ENCODE measurements around the gene IMMP1L. TPM values are rescaled to one million over a fixed set of nuclear protein-coding genes. Genes with fewer than 3 reads are reported as not detected.

The IMMP1L gene
- total RNA-seq: 10 to 100 TPM; 10.3 TPM
- total RNA-seq: 4.1 to 12.3 reads per million in 2 donors

DNA sequence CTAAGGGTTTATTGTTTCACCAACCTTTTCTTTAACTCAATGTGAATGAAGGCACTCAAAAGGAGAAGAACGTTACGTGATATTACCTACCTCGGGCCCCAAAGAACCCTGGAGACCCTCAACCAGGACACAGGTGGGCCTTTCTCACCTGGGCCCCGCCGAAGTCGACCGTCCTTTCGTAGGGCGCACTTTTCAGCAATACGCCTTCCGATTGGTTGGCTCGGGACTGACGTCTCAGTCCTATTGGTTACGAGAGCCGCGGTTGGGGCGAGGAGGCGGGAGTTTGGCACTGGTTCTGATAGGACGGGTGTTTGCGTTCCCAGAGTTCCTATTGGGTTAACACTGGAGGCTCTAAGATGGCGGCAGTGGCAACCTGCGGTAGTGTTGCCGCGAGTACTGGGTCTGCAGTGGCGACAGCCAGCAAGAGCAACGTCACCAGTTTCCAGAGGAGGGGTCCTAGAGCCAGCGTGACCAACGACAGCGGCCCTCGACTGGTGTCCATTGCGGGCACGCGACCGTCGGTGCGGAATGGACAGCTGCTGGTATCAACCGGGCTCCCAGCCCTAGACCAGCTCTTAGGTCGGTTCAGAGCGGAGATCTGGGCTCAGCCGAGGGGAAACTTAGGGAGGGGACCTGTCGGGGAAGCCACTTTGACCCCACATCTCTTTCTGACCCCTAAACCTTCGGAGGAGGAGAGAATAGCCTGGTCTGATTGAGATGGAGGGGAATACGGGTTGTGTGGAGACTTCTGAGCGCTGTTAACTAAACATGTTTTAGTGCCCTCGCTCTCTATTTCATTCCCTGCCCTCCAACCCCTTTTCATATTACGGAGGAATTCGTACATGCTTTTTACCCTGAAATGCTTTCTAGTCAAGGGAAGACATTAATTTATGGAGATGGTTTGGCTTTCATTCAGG is at the start of gene IMMP1L, which contains the start of gene ELP4:
Gene IMMP1L (minus strand): TSS at position 194 of the 917 bp plus-strand sequence. CDS start 46,346 bp downstream, outside the sequence.
Gene ELP4 (plus strand): TSS at position 339 of the 917 bp plus-strand sequence. CDS start 18 bp downstream, at position 357.
- peak; percentile 99 for ATAC-seq
- DNase-seq: peak; percentile 82 to 91 (median 89)
- H3K9me3 ChIP-seq (ENCODE audit: control insufficient read depth, low read length, poor library complexity, severe bottlenecking): no peaks in the 10 kb centered on the region
- peak within 1 kb of the TSS; percentile 99 for H3K4me3 Mint-ChIP-seq
- peak within 1 kb of the TSS; percentile 99 for H3K27ac Mint-ChIP-seq
- H3K27me3 Mint-ChIP-seq: no peaks in the 10 kb centered on the region
- peaks cover 27% of the 10 kb centered on the region for H3K4me1 Mint-ChIP-seq
- peaks cover 6% of the 10 kb centered on the region for H3K36me3 Mint-ChIP-seq (ENCODE audit: low read depth)

DNA sequence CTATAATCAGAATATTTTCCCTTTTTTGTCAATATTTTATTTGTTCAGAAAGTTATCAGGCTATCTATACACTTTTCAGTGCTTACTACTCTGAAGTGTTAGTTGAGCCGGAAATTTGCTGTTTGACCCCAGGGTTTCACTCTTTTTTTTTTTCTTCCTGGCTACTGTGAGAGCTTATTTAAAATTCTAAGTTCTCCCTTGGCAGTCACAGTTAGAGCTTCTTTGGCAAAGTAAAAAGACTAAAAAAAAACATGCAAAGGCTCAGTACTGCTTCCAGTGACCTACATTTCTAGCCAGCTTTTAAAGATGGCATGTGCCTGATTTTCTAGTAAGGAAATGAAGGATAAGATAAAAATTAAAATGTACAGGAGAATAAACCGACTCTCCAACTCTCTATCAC is 48.6 kb upstream of the IMMP1L start:
- H3K4me3 Mint-ChIP-seq: no peak overlapping the region
- H3K36me3 Mint-ChIP-seq (ENCODE audit: low read depth): peaks cover 2% of the 10 kb centered on the region
- H3K4me1 Mint-ChIP-seq: peaks cover 3% of the 10 kb centered on the region
- no peaks in the 10 kb centered on the region for H3K9me3 ChIP-seq (ENCODE audit: control insufficient read depth, low read length, poor library complexity, severe bottlenecking)
- ATAC-seq (no peak), DNase-seq (no peak)
- no peak overlapping the region for H3K27ac Mint-ChIP-seq
- no peaks in the 10 kb centered on the region for H3K27me3 Mint-ChIP-seq

DNA sequence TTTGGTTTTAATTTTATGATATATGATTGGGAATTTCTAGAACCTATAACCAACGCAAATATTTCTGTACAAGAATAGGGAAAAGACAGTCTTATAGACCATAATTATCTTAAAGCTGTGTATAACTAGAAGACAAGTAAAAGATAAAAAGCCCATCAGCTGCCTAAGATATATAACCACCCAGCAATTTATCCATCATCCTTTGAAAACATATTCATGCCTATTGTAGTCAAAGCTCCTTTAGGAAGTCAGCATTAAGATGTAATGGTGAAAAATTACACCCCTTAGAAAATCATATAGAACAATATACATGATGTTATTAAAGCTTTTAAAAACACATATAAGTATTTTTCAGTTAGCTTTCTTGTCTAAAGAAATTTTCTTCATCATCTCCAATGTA is 46.5 kb upstream of the IMMP1L start:
- ATAC-seq: no peak
- no peaks in the 10 kb centered on the region for H3K9me3 ChIP-seq (ENCODE audit: control insufficient read depth, low read length, poor library complexity, severe bottlenecking)
- H3K4me3 Mint-ChIP-seq: no peak overlapping the region
- H3K36me3 Mint-ChIP-seq (ENCODE audit: low read depth): peaks cover 2% of the 10 kb centered on the region
- no peaks in the 10 kb centered on the region for H3K27me3 Mint-ChIP-seq
- DNase-seq: no peak
- peaks cover 14% of the 10 kb centered on the region for H3K4me1 Mint-ChIP-seq
- H3K27ac Mint-ChIP-seq: no peak overlapping the region

DNA sequence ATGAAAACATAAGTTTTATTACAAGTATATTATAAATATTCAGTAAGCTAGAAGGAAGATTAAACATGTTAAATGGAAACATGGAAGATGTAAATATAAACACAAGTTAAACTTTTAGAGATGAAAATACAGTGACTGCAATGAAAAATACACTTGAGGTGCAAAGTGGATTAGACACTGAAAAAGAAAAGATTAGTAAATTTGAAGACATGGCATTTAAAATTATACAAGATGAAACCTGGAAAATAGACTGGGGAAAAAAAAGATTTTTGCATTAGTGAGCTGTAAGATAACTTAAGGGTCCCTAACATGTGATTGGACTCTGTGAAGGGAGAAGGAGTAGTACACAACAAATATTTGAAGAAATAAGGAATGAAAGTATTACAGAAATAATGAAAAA is 33.4 kb upstream of the IMMP1L start:
- H3K27ac Mint-ChIP-seq: no peak overlapping the region
- no peak overlapping the region for H3K4me3 Mint-ChIP-seq
- no peaks in the 10 kb centered on the region for H3K9me3 ChIP-seq (ENCODE audit: control insufficient read depth, low read length, poor library complexity, severe bottlenecking)
- DNase-seq: no peak
- no peaks in the 10 kb centered on the region for H3K27me3 Mint-ChIP-seq
- no peak for ATAC-seq
- peaks cover 3% of the 10 kb centered on the region for H3K36me3 Mint-ChIP-seq (ENCODE audit: low read depth)
- no peaks in the 10 kb centered on the region for H3K4me1 Mint-ChIP-seq

DNA sequence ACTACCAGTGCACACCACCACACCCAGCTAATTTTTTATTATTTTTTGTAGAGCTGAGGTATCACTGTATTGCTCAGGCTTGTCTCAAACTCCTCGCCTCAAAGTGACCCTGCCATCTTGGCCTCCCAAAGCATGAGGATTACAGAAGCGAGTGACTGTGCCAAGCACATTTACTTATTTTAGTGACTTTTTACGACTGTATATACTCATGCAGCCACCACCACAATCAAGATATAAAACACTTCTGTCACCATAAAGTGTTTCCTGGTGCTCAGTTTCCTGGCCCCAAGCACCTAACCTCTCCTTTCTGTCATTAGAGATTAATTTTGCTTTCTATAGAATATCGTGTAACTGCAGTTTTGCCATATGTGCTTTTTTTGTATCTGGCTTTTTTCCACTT is 26.1 kb upstream of the IMMP1L start:
- H3K4me3 Mint-ChIP-seq: no peak overlapping the region
- ATAC-seq: no peak
- H3K36me3 Mint-ChIP-seq (ENCODE audit: low read depth): peaks cover 6% of the 10 kb centered on the region
- H3K27ac Mint-ChIP-seq: no peak overlapping the region
- H3K27me3 Mint-ChIP-seq: no peaks in the 10 kb centered on the region
- no peak for DNase-seq
- H3K4me1 Mint-ChIP-seq: peaks cover 2% of the 10 kb centered on the region
- no peaks in the 10 kb centered on the region for H3K9me3 ChIP-seq (ENCODE audit: control insufficient read depth, low read length, poor library complexity, severe bottlenecking)

GRCh38 chr11:31531293-31531692 is 21.9 kb upstream of the IMMP1L start:
- no peak overlapping the region for H3K27ac Mint-ChIP-seq
- peaks cover 14% of the 10 kb centered on the region for H3K4me1 Mint-ChIP-seq
- ATAC-seq (no peak), DNase-seq (no peak)
- H3K4me3 Mint-ChIP-seq: no peak overlapping the region
- peaks cover 8% of the 10 kb centered on the region for H3K36me3 Mint-ChIP-seq (ENCODE audit: low read depth)
- H3K9me3 ChIP-seq (ENCODE audit: control insufficient read depth, low read length, poor library complexity, severe bottlenecking): no peaks in the 10 kb centered on the region
- H3K27me3 Mint-ChIP-seq: no peaks in the 10 kb centered on the region

- H3K27ac Mint-ChIP-seq: no peak overlapping the region
- H3K9me3 ChIP-seq (ENCODE audit: control insufficient read depth, low read length, poor library complexity, severe bottlenecking): no peaks in the 10 kb centered on the region
- no peak overlapping the region for H3K4me3 Mint-ChIP-seq
- H3K4me1 Mint-ChIP-seq: peaks cover 14% of the 10 kb centered on the region
- no peak for ATAC-seq
- H3K27me3 Mint-ChIP-seq: no peaks in the 10 kb centered on the region
- peaks cover 8% of the 10 kb centered on the region for H3K36me3 Mint-ChIP-seq (ENCODE audit: low read depth)
- DNase-seq: no peak
Observed at GRCh38 chr11:31529701-31530100, 20.3 kb upstream of the IMMP1L start.

- DNase-seq: no peak
- peaks cover 8% of the 10 kb centered on the region for H3K36me3 Mint-ChIP-seq (ENCODE audit: low read depth)
- no peak overlapping the region for H3K27ac Mint-ChIP-seq
- no peaks in the 10 kb centered on the region for H3K9me3 ChIP-seq (ENCODE audit: control insufficient read depth, low read length, poor library complexity, severe bottlenecking)
- H3K4me3 Mint-ChIP-seq: no peak overlapping the region
- no peaks in the 10 kb centered on the region for H3K27me3 Mint-ChIP-seq
- H3K4me1 Mint-ChIP-seq: peaks cover 14% of the 10 kb centered on the region
- no peak for ATAC-seq
Observed at GRCh38 chr11:31529189-31529588, 19.8 kb upstream of the IMMP1L start.

- H3K9me3 ChIP-seq (ENCODE audit: control insufficient read depth, low read length, poor library complexity, severe bottlenecking): no peaks in the 10 kb centered on the region
- peaks cover 2% of the 10 kb centered on the region for H3K4me1 Mint-ChIP-seq
- ATAC-seq (no peak), DNase-seq (no peak)
- H3K27me3 Mint-ChIP-seq: no peaks in the 10 kb centered on the region
- no peak overlapping the region for H3K4me3 Mint-ChIP-seq
- no peak overlapping the region for H3K27ac Mint-ChIP-seq
- H3K36me3 Mint-ChIP-seq (ENCODE audit: low read depth): no peaks in the 10 kb centered on the region
Observed at GRCh38 chr11:31521497-31522150, 12.2 kb upstream of the IMMP1L start.

DNA sequence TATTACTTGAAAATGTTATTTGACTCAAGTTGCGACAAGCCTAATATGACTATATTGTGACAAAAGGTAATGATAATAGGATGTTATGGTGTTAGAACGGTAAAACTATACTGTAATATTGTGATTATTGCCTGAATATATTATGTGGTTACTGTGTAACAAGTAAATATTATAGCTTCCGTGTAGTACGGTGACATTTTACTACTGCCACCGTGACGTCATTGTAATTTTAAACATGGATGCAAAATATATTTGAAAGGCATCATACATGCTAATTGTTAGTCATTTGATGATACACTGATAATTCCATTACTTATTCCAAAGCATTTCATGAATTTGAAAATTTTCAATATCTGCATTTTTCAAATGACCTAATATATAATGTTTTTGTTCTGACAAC is 2.7 kb upstream of the IMMP1L start:
- ATAC-seq (no peak), DNase-seq (no peak)
- no peaks in the 10 kb centered on the region for H3K27me3 Mint-ChIP-seq
- H3K36me3 Mint-ChIP-seq (ENCODE audit: low read depth): no peaks in the 10 kb centered on the region
- no peak overlapping the region for H3K27ac Mint-ChIP-seq
- H3K4me1 Mint-ChIP-seq: peaks cover 23% of the 10 kb centered on the region
- H3K4me3 Mint-ChIP-seq: no peak overlapping the region
- no peaks in the 10 kb centered on the region for H3K9me3 ChIP-seq (ENCODE audit: control insufficient read depth, low read length, poor library complexity, severe bottlenecking)

DNA sequence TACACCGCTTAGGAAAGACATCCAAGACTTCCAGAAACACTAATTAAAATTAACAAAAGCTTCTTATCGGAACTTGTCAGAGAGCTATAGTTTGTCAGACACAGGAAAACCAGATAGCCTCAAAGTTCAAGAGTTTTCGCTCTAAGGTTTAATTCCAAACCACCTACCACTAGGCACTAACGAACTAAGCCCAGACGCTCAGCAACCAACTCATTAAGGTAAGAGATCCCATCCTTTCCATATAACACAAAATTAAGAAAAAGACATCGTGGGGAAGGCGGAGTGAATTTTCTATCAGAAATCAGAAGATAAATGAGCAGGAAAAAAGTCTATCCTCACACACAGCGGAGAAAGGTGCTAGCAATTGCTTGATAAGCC is 382 bp downstream of the IMMP1L start:
- H3K4me1 Mint-ChIP-seq: peaks cover 27% of the 10 kb centered on the region
- ATAC-seq: peak; percentile 22
- no peak for DNase-seq

DNA sequence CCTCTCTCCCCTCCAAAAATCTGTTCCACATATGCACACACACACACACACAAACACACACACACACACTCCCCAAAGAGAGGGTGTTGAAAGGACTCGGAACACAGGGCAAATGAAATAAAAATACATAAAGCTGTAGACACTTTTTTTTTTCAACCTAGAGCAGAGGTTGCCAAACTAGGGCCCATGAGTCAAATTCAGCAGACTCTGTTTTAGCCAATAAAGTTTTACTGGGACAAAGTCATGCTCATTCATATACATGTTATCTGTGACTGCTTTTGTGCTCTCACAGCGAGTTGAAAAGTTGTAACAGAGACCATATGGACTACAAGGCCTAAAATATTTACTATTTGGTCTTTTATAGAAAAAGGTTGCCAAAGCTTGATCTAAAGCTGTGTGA is 8.9 kb downstream of the IMMP1L start:
- Mint-ChIP-seq H3K27me3 (no peaks in the 10 kb centered on the region), H3K27ac (no peak overlapping the region), H3K36me3 (ENCODE audit: low read depth) (peaks cover 6% of the 10 kb centered on the region), H3K4me3 (no peak overlapping the region), H3K4me1 (peaks cover 21% of the 10 kb centered on the region)
- ATAC-seq: no peak
- no peaks in the 10 kb centered on the region for H3K9me3 ChIP-seq (ENCODE audit: control insufficient read depth, low read length, poor library complexity, severe bottlenecking)
- DNase-seq: no peak

More for the DNA sequence above, 382 bp downstream of the IMMP1L start:
- Mint-ChIP-seq H3K4me3 (peak overlapping the region; percentile 99), H3K27me3 (no peaks in the 10 kb centered on the region), H3K36me3 (ENCODE audit: low read depth) (peaks cover 8% of the 10 kb centered on the region), H3K27ac (peak overlapping the region; percentile 99)
- H3K9me3 ChIP-seq (ENCODE audit: control insufficient read depth, low read length, poor library complexity, severe bottlenecking): no peaks in the 10 kb centered on the region

DNA sequence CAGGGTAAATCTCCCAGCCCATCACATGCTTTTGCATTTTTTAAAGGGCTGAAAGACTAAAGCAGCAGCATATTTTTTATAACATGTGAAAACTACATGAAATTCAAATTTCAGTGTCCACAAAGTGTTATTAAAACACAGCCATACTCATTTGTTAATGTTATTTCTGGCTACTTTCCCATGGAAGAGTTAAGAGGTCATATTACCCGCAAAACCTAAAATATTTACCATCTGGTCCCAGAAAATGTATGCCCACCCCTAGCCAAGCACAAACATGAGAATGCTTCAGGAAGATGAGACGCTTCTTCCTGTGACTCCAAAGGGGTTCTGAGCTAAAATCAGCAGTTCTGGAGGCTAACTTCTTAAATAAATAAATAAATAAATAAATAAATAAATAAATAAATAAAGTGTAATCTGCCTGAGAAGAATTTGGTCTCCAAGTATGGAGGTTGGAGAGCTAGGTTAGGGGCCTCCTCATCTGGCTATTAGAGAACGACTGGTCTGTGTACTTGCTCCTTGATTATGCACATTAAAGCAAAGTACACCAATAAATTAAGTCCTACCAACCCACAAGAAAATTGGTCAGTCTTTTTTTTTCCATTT is 9.7 kb downstream of the IMMP1L start:
- ATAC-seq (no peak), DNase-seq (no peak)
- H3K27ac Mint-ChIP-seq: no peak overlapping the region
- H3K36me3 Mint-ChIP-seq (ENCODE audit: low read depth): peaks cover 6% of the 10 kb centered on the region
- peaks cover 15% of the 10 kb centered on the region for H3K4me1 Mint-ChIP-seq
- no peaks in the 10 kb centered on the region for H3K27me3 Mint-ChIP-seq
- no peaks in the 10 kb centered on the region for H3K9me3 ChIP-seq (ENCODE audit: control insufficient read depth, low read length, poor library complexity, severe bottlenecking)
- no peak overlapping the region for H3K4me3 Mint-ChIP-seq

Data from T-helper 17 cell (primary cell).